Astrocyte (in vitro differentiated cells and primary cell): ENCODE results near the gene FRRS1.

ENCODE experiments used
- CTCF ChIP-seq: IDR thresholded peaks from 2 replicates; pipeline ENCODE4 v1.5.1; 2011; ENCODE audit warnings: low read depth, mild to moderate bottlenecking, inconsistent platforms, low read length, moderate library complexity; ENCODE audit not compliant: insufficient read depth
- EZH2 ChIP-seq: IDR thresholded peaks from 2 replicates; pipeline ENCODE4 v1.6.1; 2012; ENCODE audit warnings: mild to moderate bottlenecking, low read length, inconsistent platforms; ENCODE audit not compliant: insufficient read depth

GRCh38 chr1:99768104-99768503, 1.7 kb upstream of the FRRS1 start:
- TF ChIP-seq CTCF (no peak), EZH2 (no peak)
